ENCODE data around the gene EFS.

- no peak for TF ChIP-seq CTCF (IDR thresholded peaks at IDR 0.05; ENCODE audit: low read length)
- TF ChIP-seq EZH2 (optimal IDR thresholded peaks at IDR 0.05; ENCODE audit: low read depth, low read length), result no peak
Observed at GRCh38 chr14:23307687-23308644, 57.0 kb downstream of the EFS start.

All from MM.1S (cell line).